ENCODE data around the gene NFKBIB. TPM values are rescaled to one million over a fixed set of nuclear protein-coding genes. Genes with fewer than 3 reads are reported as not detected.

NFKBIB gene
- polyA plus RNA-seq, 2 of the 4 experiments (the other 2 are of a cell fraction): 35.0 to 61.7 TPM

DNA sequence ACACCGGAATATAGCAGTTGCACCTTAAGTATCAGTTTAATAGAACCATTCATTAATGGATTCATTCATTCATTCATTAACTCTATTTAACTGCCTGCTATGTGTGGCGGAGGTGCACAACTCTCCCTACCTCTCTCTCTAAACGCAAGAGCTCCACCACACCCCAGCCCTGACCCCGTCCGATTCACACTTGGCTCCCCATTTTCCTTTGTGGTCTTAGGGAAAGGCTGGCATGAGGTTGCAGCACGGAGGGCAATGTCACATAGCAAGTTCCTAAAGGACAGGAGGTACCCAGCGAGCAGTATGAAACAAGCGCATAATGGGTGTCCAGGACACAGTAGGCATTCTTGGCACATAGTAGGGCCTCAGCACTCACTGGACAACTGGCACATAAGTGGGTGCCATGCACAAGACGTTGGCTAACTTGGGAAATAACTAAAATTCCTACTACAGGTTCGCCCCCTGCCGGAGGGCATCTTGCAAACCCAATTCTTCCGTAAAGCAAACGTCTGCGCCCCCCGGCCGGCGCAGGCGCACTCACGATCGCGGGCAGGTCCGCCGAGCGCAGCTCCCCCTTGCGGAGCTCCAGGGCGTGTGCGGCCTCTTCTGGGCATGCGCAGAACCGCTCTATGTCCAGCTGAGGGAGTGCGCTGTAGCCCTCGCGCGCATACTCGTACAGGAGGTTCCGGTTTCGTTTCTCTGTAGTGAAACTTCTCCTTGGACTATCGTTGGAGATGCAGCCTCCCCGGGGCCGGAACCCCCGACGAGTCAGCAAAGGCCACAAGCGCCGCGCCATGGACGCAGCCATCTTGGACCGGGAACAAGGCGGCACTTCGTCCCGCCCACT is 30.4 kb downstream of the NFKBIB start, which contains the start of gene SARS2 (continued):
- TF ChIP-seq, protein P1, sequence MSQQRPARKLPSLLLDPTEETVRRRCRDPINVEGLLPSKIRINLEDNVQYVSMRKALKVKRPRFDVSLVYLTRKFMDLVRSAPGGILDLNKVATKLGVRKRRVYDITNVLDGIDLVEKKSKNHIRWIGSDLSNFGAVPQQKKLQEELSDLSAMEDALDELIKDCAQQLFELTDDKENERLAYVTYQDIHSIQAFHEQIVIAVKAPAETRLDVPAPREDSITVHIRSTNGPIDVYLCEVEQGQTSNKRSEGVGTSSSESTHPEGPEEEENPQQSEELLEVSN (IDR thresholded peaks at IDR 0.05; ENCODE audit: borderline replicate concordance, low read depth): peak; percentile 67; the same call in 1 of the 2 replicates
- TF ChIP-seq FOSL2 (IDR thresholded peaks at IDR 0.05) (no peak), FOSL2 (CRISPR knock-in tag; IDR thresholded peaks at IDR 0.05) (no peak), TP53 (CRISPR knock-in tag; IDR thresholded peaks at IDR 0.05) (peak; percentile 55; the same call in 1 of the 2 replicates), HOXA7 (CRISPR knock-in tag; IDR thresholded peaks at IDR 0.05) (no peak), NFE2L2 (conservative IDR thresholded peaks at IDR 0.05; ENCODE audit: low read length) (no peak), ZSCAN20 (CRISPR knock-in tag; IDR thresholded peaks at IDR 0.05) (no peak), POLR2AphosphoS2 (conservative IDR thresholded peaks at IDR 0.05; ENCODE audit: low read length) (peak; percentile 56; the same call in 1 of the 2 replicates), EHF (CRISPR knock-in tag; IDR thresholded peaks at IDR 0.05) (no peak), EP300 (IDR thresholded peaks at IDR 0.05) (no peak), CHD4 (IDR thresholded peaks at IDR 0.05; ENCODE audit: borderline replicate concordance) (peak; percentile 67; the same call in 1 of the 2 replicates), TFCP2L1 (CRISPR knock-in tag; IDR thresholded peaks at IDR 0.05) (0 out of 2 replicates have a peak, but pooled peaks have one; percentile 69), RARB (CRISPR knock-in tag; IDR thresholded peaks at IDR 0.05) (no peak), CEBPB (IDR thresholded peaks at IDR 0.05) (peak in 1 of 2 experiments; percentile 86; a peak in 2 of 4 replicates), MYC (IDR thresholded peaks at IDR 0.05; ENCODE audit: borderline replicate concordance, low read length) (no peak), ZNF302 (CRISPR knock-in tag; IDR thresholded peaks at IDR 0.05) (no peak)
- TF ChIP-seq, protein P2, sequence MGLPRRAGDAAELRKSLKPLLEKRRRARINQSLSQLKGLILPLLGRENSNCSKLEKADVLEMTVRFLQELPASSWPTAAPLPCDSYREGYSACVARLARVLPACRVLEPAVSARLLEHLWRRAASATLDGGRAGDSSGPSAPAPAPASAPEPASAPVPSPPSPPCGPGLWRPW (IDR thresholded peaks at IDR 0.05): no peak
- TF ChIP-seq, protein P3, sequence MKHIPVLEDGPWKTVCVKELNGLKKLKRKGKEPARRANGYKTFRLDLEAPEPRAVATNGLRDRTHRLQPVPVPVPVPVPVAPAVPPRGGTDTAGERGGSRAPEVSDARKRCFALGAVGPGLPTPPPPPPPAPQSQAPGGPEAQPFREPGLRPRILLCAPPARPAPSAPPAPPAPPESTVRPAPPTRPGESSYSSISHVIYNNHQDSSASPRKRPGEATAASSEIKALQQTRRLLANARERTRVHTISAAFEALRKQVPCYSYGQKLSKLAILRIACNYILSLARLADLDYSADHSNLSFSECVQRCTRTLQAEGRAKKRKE (CRISPR knock-in tag; IDR thresholded peaks at IDR 0.05; ENCODE audit: low read depth): no peak

DNA sequence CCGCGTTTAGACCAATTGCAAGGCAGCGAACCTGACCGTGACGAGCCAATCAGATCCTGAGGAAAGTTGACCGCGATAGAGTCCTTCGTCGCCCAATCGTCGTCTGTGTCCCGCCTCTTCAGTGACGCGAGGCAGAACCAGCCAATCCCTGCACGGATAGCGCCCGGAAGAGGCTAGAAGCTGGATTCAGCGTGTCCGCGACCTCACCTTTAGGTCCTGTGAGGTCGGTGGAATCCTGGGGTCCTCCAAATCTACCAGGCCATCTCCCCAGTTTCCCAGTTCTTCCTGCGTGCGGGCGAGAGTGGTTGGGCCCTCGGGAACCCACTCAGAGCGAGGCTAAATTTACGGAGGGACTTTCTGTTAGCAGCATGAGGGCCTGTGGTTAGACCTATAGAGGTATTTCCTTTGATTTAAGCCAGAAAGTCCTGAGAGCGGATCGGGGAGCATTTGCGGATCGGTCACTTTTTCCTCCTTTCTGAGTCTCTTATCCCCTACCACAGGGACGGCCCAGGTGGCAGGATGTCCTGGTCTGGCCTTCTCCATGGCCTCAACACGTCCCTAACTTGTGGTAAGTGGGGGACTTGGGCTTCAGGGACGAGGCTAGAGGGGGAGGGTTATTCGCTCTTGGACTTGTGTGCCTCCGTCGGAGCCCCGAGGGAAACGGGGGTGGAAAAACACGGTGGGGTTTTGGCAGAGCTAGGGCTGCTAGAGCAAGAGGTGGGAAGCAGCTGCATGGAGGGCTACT is 31.2 kb downstream of the NFKBIB start, which contains the start of gene MRPS12:
TSS of gene MRPS12 (plus strand) at position 169 of the 745 bp plus-strand sequence. CDS start at position 520, 351 bp downstream.
- H3K4me1 ChIP-seq: peaks cover 19% of the 10 kb centered on the region
- CTCF ChIA-PET: interaction anchor here (0.5 to 12.2 kb wide), 121 partner anchors 9 to 799 kb away, joined by 3 to 245 read pairs (median 5); partner anchors contain the start of genes ACP7, CAPN12, CCER2 and ECH1
- WGBS (ENCODE audit: missing lambda C conversion rate): 1% methylated on average over 40 of the region's 40 CpGs
- TF ChIP-seq, protein P4, sequence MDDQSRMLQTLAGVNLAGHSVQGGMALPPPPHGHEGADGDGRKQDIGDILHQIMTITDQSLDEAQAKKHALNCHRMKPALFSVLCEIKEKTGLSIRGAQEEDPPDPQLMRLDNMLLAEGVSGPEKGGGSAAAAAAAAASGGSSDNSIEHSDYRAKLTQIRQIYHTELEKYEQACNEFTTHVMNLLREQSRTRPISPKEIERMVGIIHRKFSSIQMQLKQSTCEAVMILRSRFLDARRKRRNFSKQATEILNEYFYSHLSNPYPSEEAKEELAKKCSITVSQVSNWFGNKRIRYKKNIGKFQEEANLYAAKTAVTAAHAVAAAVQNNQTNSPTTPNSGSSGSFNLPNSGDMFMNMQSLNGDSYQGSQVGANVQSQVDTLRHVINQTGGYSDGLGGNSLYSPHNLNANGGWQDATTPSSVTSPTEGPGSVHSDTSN (IDR thresholded peaks at IDR 0.05): peak; percentile 71; the same call in 1 of the 2 replicates
- TF ChIP-seq ZC3H11A (IDR thresholded peaks at IDR 0.05) (0 out of 2 replicates have a peak, but pooled peaks have one; percentile 11), ESRRA (IDR thresholded peaks at IDR 0.05; ENCODE audit: borderline replicate concordance, low read length) (no peak), POLR2AphosphoS2 (conservative IDR thresholded peaks at IDR 0.05; ENCODE audit: low read length) (peak; percentile 18; the same call in 1 of the 2 replicates), KDM5A (IDR thresholded peaks at IDR 0.05) (peak; percentile 56), CBX8 (IDR thresholded peaks at IDR 0.05) (no peak), MAFK (IDR thresholded peaks at IDR 0.05; ENCODE audit: partially characterized antibody) (no peak), EHMT2 (IDR thresholded peaks at IDR 0.05; ENCODE audit: low read depth) (no peak), MAZ (IDR thresholded peaks at IDR 0.05; ENCODE audit: borderline replicate concordance, low read depth, low read length) (no peak), TFCP2L1 (CRISPR knock-in tag; IDR thresholded peaks at IDR 0.05) (peak; percentile 91; the same call in 1 of the 2 replicates)
- TF ChIP-seq, protein P5, sequence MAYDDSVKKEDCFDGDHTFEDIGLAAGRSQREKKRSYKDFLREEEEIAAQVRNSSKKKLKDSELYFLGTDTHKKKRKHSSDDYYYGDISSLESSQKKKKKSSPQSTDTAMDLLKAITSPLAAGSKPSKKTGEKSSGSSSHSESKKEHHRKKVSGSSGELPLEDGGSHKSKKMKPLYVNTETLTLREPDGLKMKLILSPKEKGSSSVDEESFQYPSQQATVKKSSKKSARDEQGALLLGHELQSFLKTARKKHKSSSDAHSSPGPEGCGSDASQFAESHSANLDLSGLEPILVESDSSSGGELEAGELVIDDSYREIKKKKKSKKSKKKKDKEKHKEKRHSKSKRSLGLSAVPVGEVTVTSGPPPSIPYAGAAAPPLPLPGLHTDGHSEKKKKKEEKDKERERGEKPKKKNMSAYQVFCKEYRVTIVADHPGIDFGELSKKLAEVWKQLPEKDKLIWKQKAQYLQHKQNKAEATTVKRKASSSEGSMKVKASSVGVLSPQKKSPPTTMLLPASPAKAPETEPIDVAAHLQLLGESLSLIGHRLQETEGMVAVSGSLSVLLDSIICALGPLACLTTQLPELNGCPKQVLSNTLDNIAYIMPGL (CRISPR knock-in tag; IDR thresholded peaks at IDR 0.05; ENCODE audit: borderline replicate concordance): 0 out of 2 replicates have a peak, but pooled peaks have one; percentile 38
- TF ChIP-seq, protein P6, sequence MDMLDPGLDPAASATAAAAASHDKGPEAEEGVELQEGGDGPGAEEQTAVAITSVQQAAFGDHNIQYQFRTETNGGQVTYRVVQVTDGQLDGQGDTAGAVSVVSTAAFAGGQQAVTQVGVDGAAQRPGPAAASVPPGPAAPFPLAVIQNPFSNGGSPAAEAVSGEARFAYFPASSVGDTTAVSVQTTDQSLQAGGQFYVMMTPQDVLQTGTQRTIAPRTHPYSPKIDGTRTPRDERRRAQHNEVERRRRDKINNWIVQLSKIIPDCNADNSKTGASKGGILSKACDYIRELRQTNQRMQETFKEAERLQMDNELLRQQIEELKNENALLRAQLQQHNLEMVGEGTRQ (IDR thresholded peaks at IDR 0.05): peak; percentile 77
- TF ChIP-seq, protein P7, sequence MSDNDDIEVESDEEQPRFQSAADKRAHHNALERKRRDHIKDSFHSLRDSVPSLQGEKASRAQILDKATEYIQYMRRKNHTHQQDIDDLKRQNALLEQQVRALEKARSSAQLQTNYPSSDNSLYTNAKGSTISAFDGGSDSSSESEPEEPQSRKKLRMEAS (IDR thresholded peaks at IDR 0.05): peak; percentile 86

More for the DNA sequence above, 31.2 kb downstream of the NFKBIB start, which contains the start of gene MRPS12:
- POLR2A ChIA-PET: interaction anchor here (0.5 to 3.0 kb wide), 56 partner anchors 9 to 573 kb away, joined by 3 to 30 read pairs (median 5); partner anchors contain the start of genes CCER2, ECH1, EIF3K and FAM98C
- peak within 1 kb of the TSS; percentile 66 for H3K4me3 ChIP-seq
- ATAC-seq: peak; percentile 93 to 98
- peak; percentile 100 for FAIRE-seq
- peak within 1 kb of the TSS; percentile 86 for H3K4me2 ChIP-seq
- H3K27ac ChIP-seq: peak within 1 kb of the TSS; percentile 87
- no peaks in the 10 kb centered on the region for H3K9me3 ChIP-seq
- DNase-seq (ENCODE audit: low read depth in 1 of 2, low spot score in 1 of 2): peak; percentile 100

Data from A549 (cell line).